GM18520 (cell line): ENCODE data around the gene VGLL4.

Experiments used
- ATAC-seq: cut with Tn5 transposase; IDR thresholded peaks from one replicate; pipeline ENCODE4 v1.9.1; 2021; ENCODE audit not compliant: unreplicated experiment

Gene VGLL4

GRCh38 chr3:11553436-11554235 is 90.1 kb downstream of the VGLL4 start:
- ATAC-seq: no peak

GRCh38 chr3:11552289-11553264 is 91.1 kb downstream of the VGLL4 start:
- ATAC-seq: no peak

DNA sequence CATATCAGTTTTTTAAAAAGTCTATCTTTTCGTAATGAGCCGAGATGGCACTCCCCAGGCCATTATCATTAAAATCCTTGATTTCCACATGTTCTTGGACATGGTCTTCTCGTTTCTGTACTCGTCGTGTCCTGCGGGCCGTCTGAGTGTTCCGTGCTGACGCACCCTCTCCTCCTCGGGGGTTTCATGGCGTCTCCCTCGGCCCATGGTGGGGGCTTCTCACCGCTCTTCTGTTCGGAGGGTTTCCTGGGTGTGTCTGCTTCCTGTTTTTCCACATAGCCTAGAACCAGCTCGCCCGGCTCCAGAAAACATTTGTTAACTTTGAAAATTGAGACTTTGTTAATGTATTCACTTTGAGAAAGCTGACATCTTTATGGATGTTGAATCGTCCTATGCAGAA is 92.7 kb downstream of the VGLL4 start:
- no peak for ATAC-seq

GRCh38 chr3:11549580-11550140 is 94.1 kb downstream of the VGLL4 start:
- ATAC-seq: no peak

- ATAC-seq: no peak
Observed at GRCh38 chr3:11548721-11549131, 95.0 kb downstream of the VGLL4 start.

DNA sequence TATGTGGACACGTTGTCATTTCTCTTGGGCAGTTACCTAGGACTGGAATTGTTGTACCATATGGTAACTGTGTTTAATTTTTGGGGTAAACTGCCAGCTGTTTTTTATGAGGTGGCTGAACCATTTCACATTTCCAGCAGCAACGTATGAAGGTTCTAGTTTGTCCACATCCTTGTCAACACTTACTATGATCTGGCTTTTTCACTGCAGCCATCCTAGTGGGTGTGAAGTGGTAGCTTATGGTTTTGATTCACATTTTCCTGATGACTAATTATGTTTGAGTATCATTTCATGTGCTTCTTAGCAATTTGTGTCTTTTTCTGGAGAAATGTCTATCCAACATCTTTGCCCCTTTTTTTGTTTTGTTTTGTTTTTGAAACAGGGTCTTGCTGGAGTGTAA is 96.2 kb downstream of the VGLL4 start:
- ATAC-seq: no peak

DNA sequence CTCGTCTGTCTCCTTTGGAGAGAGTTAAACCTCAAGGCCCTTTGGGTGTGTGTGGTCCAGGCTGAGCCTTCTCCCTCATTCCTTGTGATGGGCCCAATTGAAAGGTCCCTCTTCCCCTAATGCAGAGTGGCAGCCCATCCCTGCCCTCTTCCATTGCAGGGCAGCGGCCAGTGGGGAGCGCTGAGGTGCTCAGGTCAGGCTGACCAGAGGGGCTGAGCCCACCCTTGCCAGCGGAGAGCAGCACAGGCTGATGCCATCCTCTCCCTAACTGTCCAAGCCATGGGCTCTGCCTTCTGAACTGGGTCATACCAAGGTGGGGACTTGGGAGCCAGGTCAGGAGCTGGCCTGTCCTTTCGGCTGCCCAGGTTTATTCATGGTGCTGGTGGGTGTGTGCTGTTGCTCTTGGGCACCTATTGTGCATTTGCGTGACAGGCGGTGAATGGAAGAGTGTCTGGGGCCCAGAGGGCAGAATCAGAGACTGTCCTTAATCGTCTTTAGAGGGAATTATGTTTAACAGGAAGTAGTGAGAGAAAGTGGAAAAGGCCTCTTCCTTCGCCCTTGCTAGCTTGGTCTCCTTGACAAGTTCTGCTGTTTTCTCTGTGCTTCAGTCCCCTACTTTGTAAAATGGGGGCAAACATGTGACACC is 96.9 kb downstream of the VGLL4 start:
- ATAC-seq: no peak

- no peak for ATAC-seq
Observed at GRCh38 chr3:11545186-11545851, 98.4 kb downstream of the VGLL4 start.

DNA sequence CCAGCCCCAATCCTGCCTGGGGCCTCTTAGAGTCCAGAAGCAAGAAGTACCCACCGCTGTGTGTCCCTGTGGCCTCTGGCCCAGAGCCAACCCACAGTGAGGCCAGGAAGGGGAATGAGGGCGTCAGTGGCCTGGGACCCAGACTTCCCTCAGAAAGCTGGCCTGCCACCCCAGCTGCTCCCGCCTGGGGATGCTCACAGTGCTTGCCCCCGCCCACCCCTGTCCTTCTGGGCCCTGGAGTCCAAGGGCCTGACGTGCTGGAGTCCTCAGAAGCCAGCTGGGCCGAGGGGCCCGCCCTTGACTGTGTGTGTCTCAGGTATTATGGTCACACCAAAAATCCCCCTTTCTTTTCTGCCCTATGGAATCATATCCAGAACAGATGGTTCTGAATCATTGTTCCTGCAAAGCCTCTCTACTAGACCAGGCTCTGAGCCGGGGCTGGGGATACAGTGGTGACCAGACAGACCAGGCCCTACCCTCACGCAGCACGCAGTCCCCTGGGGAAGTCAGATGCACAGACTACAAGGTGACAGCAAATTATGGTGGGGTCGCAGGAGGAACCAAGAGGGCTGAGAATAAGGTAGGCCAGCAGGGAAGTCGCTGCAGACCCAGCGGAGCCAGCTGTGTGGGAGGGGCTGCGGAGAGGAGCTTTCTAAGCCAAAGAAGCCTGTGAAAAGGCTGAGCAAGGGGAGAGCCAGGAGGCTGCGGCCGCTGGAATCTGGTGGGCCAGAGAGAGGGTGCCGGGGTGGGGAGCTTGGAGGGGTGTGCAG is 99.1 kb downstream of the VGLL4 start:
- ATAC-seq: no peak

DNA sequence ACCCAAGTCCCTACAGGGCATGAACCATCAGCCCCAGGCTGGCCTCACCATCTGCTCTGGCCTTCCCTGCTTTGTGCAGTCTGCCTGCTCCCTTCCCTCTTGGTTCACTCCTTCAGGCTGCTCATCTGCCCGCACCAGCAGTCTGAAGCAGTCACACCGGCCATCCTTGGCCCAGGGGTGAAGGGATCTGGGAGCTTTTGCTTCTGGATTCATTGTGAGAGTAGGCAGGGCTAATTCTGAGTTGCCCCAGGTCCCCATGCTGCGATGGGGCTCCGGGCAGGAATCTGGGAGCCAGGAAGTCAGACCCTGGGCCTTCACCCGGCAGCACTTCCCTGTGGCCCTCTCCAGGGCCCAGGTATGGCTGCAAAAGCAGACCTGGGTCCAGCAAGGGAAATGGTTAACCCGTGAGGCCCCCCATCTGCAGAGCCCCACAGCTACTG is 99.7 kb downstream of the VGLL4 start:
- no peak for ATAC-seq

- ATAC-seq: no peak
Observed at GRCh38 chr3:11543141-11543947, 100.4 kb downstream of the VGLL4 start.

DNA sequence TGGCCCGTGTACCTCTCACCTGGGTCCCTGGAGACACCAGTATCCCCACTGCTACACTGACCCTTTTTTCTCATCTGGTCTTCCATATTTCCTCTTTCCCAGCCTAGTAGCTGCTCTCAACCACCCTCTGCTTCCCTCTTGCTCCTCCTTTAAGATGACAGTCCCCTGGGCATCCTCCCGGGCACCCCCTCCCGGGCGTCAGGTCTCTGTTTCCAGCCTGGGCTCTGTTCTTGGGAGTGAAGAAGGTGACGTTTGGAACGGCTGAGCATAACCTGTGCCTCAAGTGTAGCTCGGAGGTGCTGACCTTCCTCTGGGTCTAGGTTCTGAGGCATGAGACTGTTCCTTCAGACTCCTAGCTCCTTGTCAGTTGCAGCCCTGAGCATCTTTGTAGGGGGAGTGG is 101.2 kb downstream of the VGLL4 start:
- no peak for ATAC-seq

GRCh38 chr3:11541321-11542303 is 102.1 kb downstream of the VGLL4 start:
- no peak for ATAC-seq

DNA sequence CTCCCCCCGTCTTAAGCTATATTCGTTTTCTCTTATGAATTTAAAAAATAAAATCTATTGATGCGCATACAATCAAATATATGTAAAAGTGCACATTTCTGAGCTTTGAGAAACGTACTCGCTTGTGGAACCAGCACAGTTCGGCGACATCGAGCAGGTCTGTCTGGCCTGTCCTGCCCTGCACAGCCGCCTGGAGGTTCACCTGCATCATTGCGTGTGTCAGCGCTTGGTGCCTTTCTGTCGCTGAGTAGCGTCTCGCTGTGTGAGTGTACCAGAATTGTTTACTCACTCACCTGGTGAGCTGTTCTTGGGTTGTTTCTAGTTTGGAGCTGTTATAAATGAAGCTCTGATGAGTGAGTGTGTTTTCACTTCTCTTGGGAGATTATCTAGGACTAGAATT is 104.0 kb downstream of the VGLL4 start:
- no peak for ATAC-seq

DNA sequence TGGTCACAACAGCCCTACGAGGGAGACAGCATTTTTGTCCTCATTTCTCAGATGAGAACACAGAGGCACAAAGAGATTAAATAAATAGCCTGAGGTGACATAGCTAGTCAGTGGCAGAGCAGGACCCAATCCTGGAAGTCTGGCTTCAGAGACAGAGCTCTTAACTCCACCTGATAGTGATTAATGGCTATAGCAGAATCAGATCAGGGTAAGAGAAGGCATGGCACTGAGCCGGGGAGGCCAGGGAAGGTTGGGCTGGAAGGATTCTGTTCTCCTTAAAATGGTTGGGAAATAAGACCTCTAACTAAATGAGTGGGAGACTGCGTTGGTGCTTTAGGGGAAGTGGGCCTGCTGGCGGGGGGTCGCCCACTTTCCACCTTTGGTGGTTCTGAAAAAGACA is 104.5 kb downstream of the VGLL4 start:
- ATAC-seq: no peak

GRCh38 chr3:11538581-11538980 is 105.1 kb downstream of the VGLL4 start:
- no peak for ATAC-seq

DNA sequence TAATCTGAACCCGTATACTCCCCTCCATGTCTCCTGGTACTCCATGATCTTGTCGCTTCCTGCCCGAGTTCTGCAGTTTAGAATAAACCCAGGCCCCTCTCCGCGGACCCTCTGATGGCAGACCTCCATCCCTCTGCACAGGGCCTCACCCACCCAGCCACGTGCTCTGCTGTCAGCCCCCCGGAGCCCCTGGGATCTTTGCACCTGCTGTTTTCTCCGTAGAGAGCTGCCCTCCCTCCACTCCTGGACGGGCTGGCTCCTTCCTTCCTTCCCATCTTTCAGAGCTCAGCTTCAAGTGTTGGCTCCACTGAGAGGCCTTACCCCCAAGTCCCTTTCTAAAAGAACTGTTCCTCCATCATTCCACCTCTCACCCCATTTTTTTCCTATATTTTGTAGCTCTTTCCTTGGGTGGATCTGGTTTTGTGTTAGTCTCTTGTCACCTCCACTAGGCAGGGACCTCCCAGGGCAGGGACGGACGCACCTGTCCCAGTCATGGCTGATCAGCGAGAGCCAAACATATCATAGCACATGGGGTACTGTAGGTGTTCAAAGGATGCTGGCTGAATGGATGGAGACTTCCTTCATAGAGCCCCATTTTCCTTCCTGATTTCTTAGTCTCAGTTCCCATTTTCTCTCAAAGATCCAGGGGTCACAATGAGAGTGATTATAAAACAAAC is 106.6 kb downstream of the VGLL4 start:
- no peak for ATAC-seq
